Measurements from ENCODE around the gene CNTN4.
"Not testable (repeated sequence)": the region's sequence is repeated elsewhere in the genome, so short reads cannot be mapped to it uniquely, and the experiment has no call there.

The CNTN4 gene

DNA sequence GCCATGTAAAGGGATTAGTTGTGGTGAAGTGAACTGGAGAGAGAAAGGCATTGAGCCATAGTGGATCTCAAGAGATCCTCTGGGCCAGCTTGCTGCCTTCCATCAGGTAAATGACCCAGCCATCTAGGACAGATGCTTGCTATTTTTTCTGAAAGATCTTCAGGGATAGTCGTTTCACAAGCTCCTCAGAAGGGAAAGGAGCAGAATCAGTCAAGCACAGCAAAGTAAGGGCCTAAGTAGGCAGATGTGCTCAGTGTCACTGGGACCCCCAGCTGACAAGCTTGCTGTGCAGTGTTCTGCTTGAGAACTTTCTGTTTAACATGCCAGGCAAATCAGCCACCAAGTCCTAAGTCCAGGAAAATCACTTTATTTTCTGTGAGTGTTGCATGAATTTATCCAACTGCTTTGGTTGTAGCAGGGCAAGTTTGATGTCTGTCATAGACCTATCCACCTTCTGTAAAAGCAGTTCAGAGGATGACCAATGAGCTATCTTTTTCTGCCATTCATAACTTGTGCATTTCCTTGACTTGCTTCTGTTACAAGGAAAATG, 691.7 kb downstream of the CNTN4 start:
- DNase-seq (ENCODE audit: low read depth, low spot score) = no peak

DNA sequence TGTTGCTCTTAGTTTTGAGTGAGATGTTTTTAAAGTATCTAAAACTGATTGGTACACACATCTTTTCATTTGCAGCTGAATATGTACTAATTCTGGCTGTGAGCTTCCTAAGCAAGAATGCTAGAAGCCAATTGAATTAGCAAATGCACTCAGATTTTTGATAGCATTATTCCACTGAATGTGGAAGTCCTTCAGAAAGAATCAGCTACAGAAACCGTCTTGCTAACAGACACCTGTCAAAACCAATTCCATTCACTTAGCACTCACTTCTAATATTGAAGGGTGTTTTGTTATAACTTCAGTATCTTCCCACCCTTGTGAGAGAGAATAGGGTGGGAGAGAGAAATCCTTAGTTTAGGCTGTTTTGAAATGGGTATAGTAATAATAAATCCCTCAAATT, 693.8 kb downstream of the CNTN4 start:
- DNase-seq (ENCODE audit: low read depth, low spot score) = no peak

DNA sequence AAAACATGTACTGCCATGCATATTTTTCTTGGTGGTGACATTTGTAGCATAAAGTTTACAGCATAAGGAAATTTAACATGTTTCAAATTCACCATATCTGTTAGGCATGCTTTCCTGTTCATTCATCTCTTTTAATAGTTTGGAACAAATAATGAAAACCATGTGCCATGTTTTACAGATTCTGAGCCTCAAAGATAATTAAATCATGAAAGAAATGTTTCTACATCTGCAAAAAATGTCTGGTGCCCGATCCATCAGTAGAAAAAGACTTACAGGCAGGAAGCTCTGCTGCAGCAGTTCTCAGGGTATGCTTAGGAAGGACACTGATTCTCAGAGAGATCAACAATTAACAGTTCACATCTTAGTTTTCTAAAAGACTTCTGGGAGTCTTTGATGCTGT, 695.3 kb downstream of the CNTN4 start:
- DNase-seq (ENCODE audit: low read depth, low spot score) = no peak

DNA sequence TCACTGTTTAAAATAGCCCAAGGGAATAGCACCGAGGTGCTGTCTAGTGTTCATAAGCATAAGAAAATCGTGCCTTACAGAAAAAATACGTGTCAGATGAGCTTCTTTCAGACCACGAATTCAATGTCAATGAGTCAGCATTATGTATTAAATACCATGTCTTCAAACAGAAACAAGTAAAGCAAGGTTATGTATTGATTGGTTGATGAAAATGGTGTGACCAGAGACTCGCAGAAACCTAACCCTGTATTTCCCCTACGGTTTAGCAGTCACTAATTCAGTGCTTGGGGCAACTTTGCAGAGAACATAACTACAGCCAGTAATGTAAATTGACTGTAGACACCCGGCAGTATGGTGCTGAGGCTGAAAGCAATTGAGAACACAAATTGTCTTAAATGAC, 703.8 kb downstream of the CNTN4 start:
- DNase-seq (ENCODE audit: low read depth, low spot score) = no peak

DNA sequence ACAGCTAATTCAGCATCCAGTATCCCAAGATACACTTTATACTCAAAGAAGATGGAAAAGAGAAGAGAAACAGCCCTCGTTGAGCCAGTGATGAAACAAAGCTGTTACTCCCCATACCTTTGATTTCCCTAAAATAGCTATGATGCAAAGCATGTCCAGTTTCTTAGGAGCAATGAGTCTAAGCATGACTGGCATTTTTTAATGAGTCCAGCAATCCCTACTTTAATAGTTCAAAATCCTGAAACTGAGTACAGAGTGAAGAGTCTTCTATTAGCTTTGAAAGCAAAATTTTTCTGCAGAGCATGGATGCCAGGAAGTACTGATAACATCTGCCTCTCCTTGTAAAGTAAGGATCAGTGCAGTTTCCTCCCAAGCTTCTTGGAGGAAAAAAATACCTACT, 708.8 kb downstream of the CNTN4 start:
- no peak for DNase-seq (ENCODE audit: low read depth, low spot score)

DNA sequence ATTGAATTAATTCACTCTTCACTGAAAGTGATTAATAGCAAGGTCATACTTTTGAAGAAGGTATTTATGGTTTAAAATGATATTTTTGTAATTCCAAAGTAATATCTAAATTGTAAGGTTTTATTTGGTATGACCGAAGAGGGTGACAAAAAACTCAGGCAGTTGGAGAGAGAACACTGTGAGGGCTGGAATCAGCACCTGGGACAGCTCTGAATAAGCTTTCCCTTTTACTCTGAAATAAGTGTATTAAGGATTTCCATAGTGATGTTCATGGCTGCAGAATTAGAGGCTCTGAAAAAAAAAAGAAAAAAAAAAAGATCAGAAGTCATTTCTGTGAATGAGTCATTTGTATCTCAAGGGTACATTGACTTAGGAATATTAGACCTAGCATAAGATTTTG, 712.1 kb downstream of the CNTN4 start:
- DNase-seq (ENCODE audit: low read depth, low spot score) = no peak

DNA sequence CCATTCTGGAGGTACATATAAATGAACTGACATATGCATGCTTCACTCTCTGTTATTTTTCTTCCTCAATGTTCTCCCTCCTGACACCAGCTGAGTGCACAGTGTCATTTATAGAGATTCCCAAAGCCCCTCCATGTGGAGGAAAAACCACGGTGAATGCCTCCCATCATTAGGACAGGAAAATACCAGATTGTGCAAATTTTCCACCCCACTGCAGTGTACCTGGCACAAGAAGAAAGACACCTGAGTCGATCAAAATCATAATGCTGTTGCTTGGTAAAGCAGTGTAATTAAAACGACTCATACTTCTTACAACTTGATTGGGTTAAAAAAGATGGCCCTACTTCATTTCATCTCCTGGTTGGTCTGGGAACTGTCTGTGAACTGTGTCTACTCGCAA, 720.9 kb downstream of the CNTN4 start:
- DNase-seq (ENCODE audit: low read depth, low spot score) = no peak

DNA sequence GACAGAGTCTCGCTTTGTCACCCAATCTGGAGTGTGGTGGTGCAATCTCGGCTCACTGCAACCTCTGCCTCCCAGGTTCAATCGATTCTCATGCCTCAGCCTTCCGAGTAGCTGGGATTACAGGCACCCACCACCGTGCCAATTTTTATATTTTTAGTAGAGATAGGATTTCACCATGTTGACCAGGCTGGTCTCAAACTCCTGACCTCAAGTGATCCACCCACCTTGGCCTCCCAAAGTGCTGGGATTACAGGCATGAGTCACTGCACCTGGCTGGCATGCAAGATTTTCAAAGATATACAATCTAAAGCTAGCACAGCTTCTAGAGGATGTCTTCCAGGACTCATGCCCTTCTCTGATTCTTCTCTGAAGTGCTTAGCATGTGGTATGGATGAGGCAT, 722.3 kb downstream of the CNTN4 start:
- DNase-seq (ENCODE audit: low read depth, low spot score) = not testable (repeated sequence)

DNA sequence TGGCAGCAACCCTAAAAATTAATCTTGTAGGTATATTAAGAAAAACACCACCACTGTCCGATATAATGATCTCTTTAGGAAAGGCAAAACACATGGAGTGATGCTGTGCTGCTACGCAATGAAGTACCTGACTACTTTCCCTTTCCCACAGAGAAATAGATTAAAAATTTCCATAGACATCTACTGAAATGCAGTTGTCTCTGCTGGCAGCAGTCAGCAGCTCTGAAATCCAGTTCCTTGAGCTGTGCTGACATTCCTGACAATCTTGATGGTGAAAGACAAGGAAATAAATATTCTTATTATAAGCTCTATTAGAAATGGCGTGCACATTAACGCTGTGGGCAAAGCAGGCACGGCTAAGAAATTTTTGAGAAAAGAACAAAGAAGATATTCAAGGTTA, 723.9 kb downstream of the CNTN4 start:
- DNase-seq (ENCODE audit: low read depth, low spot score) = no peak

DNA sequence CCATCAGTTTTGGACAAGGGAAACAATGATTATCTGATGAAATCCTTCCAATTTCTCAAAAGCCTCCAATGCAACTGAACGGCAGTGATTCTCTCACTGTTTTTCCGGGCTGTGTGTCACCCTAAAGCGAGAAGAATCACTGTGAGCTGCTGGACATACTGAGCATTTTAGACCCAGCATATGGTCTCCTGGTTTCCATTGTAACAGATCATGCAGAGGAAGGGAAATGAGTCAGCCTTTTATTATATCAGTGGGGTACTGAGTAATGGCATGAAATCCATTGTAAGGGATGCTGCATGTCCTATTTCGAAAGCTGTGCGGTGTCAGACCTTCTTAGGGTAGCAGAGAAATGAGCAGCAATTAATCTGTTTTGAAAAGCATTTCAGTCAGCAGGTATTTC, 724.4 kb downstream of the CNTN4 start:
- DNase-seq (ENCODE audit: low read depth, low spot score) = no peak

DNA sequence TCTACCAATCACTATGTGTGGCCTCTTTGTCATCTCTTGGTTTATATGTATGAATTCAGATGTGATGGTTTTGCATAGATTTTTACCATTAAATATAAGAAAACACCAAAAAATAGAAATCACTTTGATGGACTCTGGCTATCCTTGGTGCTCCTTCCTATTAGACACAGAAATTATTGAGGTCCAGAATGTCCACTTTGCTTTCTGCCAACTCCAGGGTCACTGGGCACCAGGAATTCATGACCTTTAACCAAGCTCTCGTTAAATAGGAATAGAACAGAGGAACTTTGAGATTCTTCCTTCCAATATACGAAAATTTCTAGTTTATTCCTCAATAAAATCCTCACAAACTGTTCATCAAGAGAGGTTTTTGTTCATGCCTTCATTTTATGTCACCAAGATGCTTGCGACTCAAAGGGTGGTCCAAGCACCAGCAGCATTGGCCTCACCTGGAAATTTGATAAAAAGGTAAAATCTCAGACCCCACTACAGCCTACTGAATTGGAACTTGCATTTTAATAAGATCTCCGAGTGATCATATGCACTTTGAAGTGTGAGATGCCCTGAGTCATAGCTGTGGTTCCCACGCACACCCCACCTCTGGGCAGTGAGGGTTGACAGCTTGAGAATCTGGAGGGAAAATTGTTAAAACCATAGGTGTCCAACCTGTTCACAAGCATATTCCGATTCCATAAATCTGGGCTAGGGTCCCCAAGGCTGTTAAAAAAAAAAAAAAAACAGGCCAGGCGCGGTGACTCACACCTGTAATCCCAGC, 725.0 kb downstream of the CNTN4 start:
- DNase-seq (ENCODE audit: low read depth, low spot score) = no peak

DNA sequence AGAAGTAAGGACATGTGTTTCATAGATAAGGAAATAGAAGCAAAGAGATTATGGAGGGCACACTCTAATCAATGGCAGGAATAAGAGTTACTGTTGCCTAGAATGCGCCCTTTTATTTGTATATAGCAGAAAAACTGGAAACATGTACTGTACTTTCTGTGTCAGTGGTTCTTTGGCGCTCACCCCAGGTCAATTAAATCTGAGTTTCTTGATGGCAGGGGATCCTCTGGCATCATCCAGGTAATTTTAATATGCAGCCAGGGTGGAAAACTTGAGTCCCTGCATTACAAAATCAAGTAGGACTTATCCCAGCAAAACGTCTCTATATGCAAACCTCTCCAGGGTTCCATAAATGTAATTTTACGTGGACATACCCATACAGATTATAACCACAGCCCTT, 727.4 kb downstream of the CNTN4 start:
- no peak for DNase-seq (ENCODE audit: low read depth, low spot score)

DNA sequence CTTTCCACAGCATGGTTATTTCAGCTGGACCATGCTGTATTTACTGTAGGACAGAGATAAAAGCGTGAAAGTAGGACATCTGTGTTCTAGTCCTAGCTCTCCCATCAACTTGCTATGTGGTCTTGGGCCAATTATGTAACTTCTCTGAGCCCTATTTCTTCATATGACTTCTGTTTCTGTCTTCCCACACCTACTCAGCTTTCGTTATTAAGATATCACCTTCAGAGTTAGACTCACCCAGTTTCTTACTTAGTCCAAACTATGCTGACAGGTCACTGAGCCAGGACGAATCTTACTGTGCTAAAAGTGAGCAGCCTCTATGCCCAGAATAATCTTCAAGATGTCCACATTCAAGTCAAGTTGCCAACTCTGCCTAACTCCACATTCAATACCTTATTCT, 727.8 kb downstream of the CNTN4 start:
- DNase-seq (ENCODE audit: low read depth, low spot score) = no peak

DNA sequence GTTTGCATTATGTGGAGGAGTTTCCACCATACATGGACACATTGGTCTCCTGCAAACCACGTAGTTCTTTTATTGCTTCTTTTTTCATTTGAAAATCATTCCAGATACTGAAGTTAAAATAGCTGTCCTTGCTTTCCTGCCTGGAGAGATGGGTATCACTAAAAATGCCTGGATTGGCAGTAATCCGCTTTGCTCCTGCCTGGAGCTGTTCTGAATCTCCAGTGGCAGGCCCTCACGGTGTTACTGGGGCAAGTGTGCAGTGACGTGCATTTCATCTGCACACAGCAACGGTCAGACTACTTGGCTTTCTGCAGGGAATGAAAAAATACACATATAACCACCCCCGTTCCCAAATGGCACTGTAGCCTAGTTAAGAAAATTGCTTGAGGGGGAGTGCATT, 738.6 kb downstream of the CNTN4 start:
- no peak for DNase-seq (ENCODE audit: low read depth, low spot score)

DNA sequence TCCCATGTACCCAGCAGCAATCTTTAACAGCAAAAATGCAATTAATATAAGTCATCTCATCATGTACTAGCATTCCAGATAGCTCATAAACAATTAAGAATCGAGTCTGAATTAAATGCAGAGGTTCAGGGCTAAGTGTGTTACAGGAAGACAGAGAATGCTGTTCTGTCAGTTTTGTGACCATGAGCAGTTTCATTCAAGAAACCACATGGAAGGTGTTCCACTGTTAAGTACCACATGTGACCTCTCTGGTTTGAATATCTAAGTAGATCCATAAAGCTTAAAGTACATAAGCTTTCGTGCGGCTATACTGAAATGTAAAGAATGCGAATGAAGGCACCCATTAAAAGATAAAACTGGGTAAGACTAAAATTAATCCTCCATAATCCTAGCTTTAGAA, 739.2 kb downstream of the CNTN4 start:
- no peak for DNase-seq (ENCODE audit: low read depth, low spot score)

DNA sequence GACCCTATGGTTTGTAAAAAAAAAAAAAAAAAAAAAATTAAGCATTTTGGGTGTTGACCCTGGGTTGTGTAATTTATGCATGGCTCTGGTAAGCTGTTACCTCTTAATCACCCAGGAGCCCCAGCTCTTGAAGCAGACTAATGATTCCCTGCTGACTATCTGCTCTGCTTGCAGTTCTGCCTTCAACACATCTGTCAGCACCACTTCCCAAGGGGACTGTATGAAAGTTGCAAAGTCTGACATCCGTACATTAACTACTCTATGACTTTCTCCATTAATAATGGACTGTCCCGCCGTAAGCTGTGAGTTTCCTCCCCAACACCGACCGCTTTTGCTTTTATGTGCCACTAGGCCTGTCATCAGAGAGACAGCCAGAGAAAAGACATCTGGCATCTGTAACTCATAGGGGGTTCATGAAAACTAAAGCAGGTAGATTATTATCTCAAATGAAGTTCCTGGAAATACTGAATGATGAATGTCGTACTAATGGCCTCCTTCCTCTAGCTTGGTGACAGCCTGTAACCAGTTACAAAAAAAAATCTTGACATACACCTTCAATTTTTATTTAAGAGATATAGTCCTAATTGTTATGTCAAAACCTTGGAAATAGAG, 740.0 kb downstream of the CNTN4 start:
- DNase-seq (ENCODE audit: low read depth, low spot score) = no peak

DNA sequence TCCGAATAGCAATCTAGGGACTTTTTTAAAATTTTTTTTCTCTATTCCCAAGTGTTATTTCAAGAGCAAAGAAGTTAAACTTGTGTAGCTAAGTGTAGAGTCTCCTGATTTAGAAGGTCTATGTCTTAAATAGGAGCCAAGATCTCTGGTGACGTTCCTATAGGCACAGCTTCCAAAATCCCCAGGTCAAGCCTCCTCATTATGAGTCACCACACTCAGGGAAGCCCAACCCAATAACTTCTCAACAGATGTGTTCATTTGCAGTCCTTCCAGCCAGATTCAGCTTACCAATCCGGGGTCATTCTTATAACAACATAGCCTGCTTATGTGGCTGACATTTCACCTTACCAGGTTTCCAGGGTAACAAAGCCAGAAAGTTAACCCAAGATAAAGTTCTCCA, 741.2 kb downstream of the CNTN4 start:
- DNase-seq (ENCODE audit: low read depth, low spot score) = no peak

DNA sequence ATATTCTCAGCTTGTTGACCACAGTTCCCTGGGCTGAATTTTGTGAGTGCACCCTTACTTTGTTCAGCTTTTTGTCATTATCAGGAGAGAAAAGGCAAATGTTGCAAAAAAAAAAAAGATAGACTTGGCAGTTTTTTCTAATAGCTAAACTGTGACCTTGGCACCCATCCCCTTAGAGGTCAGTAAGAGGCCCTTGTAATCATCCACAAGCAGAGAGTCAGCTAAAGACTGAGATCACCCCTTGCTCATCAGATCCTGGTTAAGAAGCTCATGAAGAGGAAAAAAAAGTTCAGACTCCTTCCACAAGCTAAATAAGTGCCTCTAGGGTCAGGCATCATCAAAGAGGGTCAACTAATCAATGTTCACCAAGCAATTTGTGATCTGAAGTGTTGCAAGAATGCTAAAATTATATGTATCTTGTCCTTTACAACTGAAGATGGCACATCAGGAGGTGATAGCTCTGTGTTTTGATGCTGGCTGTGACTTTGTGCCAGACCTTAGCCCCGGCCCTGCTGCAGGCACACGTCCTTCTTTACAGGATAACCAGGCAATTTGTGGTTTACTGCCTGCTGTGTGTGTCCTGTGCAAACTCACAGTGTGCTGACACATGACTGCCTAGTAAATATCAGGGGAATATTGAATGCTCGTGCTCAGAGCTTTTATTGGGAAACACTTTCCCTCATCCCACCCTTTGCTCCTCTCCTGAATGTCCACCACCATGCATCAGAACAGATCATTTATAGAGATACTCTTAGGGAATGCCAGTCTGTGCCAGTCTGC, 748.6 kb downstream of the CNTN4 start:
- DNase-seq (ENCODE audit: low read depth, low spot score) = no peak

DNA sequence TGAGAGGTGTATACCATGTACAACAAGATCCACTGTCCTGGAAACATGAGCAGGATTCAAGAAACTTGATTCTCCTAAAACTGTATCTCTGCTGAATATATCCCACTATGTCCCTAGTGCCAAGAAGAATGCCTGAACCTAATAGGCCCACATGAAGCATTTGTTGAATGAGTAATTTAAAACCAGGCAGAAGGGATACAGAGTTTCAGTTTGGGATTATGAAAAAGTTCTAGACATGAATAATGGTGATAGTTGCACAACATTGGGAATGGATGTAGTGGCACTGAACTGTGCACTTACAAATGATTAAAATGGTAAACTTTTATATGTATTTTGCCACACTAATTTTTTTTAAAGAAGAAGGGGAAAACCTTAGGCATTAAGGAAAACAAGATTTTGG, 750.4 kb downstream of the CNTN4 start:
- DNase-seq (ENCODE audit: low read depth, low spot score) = no peak

DNA sequence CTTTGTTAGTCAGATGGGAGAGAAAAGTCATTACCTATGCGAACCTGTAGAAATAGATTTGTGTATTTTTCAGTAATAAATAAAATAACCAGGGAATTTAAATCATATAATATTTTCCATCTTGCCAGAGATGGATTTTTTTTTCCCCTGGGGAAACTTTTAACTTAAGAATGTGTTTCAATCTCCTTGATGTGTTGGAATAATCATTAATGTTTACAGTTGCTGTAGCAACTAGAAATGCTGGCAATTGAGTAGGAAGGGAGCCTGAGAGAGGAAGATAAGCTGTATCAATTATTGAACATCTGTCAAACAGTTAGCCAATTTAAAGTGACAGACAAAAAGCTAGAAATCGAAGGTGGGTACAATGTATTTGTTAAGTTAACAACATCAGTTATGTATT, 752.0 kb downstream of the CNTN4 start:
- DNase-seq (ENCODE audit: low read depth, low spot score) = no peak

DNA sequence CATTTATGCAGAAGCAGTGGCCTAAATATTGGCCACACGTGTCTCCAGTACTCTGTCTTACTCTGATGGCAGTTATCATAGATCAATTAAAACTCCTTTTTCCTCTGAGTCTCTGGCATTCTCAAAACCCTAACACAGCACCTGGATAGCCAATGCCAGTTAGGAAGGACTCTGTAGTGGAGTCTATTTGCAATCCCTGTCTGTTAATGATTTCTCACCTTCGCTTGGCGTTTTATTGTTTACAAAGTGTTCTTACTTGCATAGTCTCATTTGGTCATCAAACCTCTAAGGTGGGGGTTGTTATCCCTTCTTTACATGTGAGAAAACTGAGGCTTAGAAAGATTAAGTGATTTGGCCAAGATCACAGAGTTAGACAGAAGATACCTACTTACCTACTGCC, 752.7 kb downstream of the CNTN4 start:
- DNase-seq (ENCODE audit: low read depth, low spot score) = no peak

DNA sequence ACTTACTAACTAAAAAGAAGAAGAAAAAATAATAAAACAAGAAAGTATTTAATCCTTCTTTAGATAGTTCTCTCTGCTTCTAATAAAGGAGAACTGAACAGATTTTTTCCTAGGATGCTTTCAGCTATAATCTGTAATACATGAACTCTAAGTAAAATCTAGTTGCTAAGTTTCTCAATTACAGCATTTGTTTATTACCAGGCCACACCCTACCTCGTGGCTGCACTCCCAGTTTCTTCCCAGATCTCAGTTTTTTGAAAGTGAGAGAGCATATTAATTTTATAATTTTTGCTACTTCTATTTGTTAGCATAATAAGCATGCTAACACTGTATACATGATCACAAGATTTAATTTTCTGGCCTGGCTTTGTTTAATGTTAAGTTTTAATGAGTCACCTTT, 753.2 kb downstream of the CNTN4 start:
- no peak for DNase-seq (ENCODE audit: low read depth, low spot score)

DNA sequence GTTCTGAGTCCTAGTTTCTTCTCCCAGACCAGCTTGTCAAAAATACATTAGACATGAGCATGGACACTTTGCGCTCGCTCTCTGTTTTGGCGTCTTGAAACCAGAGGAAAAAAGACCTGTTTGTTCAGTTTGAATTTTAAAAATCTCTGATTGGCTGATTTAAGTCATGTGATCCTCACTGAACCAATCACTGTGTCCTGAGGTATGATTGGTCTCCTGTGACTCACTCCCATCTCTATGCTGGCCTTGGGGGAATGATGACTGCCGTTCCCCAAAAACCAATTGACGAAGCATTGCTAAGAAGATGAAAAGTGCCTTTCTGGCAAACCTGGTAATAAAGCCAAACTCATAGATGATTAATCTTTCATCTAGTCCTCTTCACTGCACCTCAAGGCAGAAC, 755.0 kb downstream of the CNTN4 start:
- DNase-seq (ENCODE audit: low read depth, low spot score) = no peak
